Mucosa of rectum (tissue), 2 donors: Measurements from ENCODE around the gene DYNLL1.
"Not testable (repeated sequence)": the region's sequence is repeated elsewhere in the genome, so short reads cannot be mapped to it uniquely, and the experiment has no call there.

Source experiments
- H3K27ac ChIP-seq, 2 donors: one replicate each; pipeline ENCODE4 v1.7.0; 2013; ENCODE audit warnings: inconsistent platforms in 2 of 2, low read depth in 2 of 2, low read length in 2 of 2
- H3K27me3 ChIP-seq, 2 donors: one replicate each; pipeline ENCODE4 v1.7.0; 2013; ENCODE audit warnings: low read length in 2 of 2; ENCODE audit not compliant: control insufficient read depth in 2 of 2, insufficient read depth in 2 of 2
- H3K36me3 ChIP-seq, 2 donors: one replicate each; pipeline ENCODE4 v1.7.0; 2013; ENCODE audit warnings: low read length in 2 of 2; ENCODE audit not compliant: control insufficient read depth in 2 of 2, insufficient read depth in 2 of 2
- H3K4me1 ChIP-seq, 2 donors: one replicate each; pipeline ENCODE4 v1.7.0; 2013; ENCODE audit warnings: low read length in 2 of 2, mild to moderate bottlenecking in 1 of 2; ENCODE audit not compliant: control insufficient read depth in 2 of 2, insufficient read depth in 2 of 2
- H3K4me3 ChIP-seq, 2 donors: one replicate each; pipeline ENCODE4 v1.7.0; 2013; ENCODE audit warnings: low read length in 2 of 2
- H3K9ac ChIP-seq, 2 donors: one replicate each; pipeline ENCODE4 v1.7.0; 2013; ENCODE audit warnings: low read length in 2 of 2, low read depth in 1 of 2, mild to moderate bottlenecking in 1 of 2
- H3K9me3 ChIP-seq, 2 donors: one replicate each; pipeline ENCODE4 v1.7.0; 2013; ENCODE audit warnings: low read length in 2 of 2; ENCODE audit not compliant: control insufficient read depth in 2 of 2
- donor health status: healthy.
- donor health status: Normal muscosa, but diverticular disease.

Gene DYNLL1

DNA sequence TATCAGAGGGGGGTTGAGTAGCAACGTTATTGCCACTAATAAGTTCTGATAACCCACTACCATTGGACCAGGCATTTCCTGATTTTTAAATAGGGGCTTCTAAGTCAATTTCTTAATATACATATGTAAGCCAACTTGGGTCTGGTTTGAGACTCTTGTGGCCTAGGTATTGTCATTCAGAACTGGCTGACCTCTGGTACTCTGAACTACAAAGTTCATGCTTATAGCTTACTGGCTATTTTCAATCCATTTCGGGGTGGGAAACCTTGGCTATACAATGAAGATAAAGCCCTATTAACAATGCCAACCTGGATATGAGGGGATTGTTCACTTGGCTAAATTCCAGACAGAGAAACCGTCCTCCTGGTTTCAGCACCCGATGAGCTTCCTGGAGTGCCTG lies 8.7 kb downstream of the DYNLL1 start:
- Histone ChIP-seq H3K9ac (no peak overlapping the region), H3K9me3 (no peaks in the 10 kb centered on the region), H3K36me3 (peaks cover 16 to 27% of the 10 kb centered on the region in 2 donors), H3K27ac (no peak overlapping the region), H3K4me1 (peaks cover 3% of the 10 kb centered on the region in 2 donors), H3K4me3 (no peak overlapping the region), H3K27me3 (no peaks in the 10 kb centered on the region)

- Histone ChIP-seq H3K4me1 (peaks cover 3% of the 10 kb centered on the region in 2 donors), H3K4me3 (no peak overlapping the region), H3K9me3 (no peaks in the 10 kb centered on the region), H3K9ac (no peak overlapping the region), H3K36me3 (peaks cover 19 to 31% of the 10 kb centered on the region in 2 donors), H3K27ac (no peak overlapping the region), H3K27me3 (no peaks in the 10 kb centered on the region)
Observed at GRCh38 chr12:120508537-120508936, 12.6 kb downstream of the DYNLL1 start.

GRCh38 chr12:120514002-120514401 lies 18.1 kb downstream of the DYNLL1 start:
- peaks cover 0 to 3% of the 10 kb centered on the region in 2 donors for H3K4me1 ChIP-seq
- H3K27me3 ChIP-seq: no peaks in the 10 kb centered on the region
- H3K27ac ChIP-seq: no peak overlapping the region
- no peak overlapping the region for H3K9ac ChIP-seq
- peaks cover 19 to 38% of the 10 kb centered on the region in 2 donors for H3K36me3 ChIP-seq
- no peaks in the 10 kb centered on the region for H3K9me3 ChIP-seq
- no peak overlapping the region for H3K4me3 ChIP-seq

DNA sequence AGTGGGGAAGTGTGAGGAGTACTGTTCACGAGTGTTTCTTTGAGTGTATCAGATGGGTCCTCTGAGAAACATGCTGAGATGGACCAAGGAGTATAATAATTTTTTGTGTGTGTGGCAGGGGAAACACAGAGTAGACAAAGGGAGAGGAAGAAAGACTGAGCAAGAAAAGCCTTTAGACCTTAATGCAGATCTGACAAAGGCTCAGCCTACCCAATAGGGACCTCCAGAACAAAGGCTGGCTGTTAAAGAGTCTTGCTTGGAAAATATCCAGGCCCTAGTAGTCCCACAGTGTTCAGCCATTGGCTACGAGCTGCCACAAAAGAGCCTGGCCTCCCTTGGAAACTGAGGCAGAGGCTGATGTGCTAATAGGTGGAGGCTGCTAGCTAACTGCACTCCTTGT lies 19.6 kb downstream of the DYNLL1 start:
- Histone ChIP-seq H3K4me3 (no peak overlapping the region), H3K36me3 (peaks cover 18 to 28% of the 10 kb centered on the region in 2 donors), H3K27me3 (no peaks in the 10 kb centered on the region), H3K9me3 (no peaks in the 10 kb centered on the region), H3K27ac (no peak overlapping the region), H3K9ac (no peak overlapping the region), H3K4me1 (no peaks in the 10 kb centered on the region)

DNA sequence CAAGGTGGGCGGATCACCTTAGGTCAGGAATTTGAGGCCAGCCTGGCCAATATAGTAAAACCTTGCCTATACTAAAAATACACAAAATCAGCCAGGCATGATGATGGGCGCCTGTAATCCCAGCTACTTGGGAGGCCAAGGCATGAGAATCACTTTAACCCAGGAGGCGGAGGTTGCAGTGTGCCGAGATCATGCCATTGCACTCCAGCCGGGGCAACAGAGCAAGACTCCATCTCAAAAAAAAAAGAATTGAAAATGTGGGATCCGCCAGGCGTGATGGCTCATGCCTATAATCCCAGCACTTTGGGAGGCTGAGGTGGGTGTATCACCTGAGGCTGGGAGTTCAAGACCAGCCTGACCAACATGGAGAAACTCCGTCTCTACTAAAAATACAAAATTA lies 23.4 kb downstream of the DYNLL1 start:
- not testable (repeated sequence) for H3K27ac ChIP-seq, H3K9ac ChIP-seq, H3K9me3 ChIP-seq, H3K4me1 ChIP-seq, H3K4me3 ChIP-seq, H3K27me3 ChIP-seq
- peaks cover 13 to 22% of the 10 kb centered on the region in 2 donors for H3K36me3 ChIP-seq

DNA sequence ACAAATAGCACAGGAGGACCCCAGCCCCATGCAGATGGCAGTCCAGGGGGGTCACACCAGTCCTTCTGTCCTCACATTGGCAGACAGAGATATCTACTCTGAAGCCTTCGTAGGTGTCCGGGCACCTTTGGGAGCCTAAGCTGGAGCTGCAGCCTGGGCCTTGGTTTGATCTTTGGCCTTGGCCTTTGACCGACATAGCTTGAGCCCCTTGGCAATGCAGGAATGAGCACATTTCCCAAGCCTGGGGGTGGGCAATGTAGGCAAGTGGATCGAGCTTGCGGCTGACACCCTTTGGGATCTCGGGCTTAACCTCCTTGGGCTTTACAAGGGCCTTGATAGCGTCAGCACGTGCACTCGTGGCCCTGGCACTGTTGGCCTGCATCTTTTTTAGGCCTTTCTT lies 26.7 kb downstream of the DYNLL1 start:
- Histone ChIP-seq H3K9ac (no peak overlapping the region), H3K27me3 (no peaks in the 10 kb centered on the region), H3K27ac (no peak overlapping the region), H3K4me3 (no peak overlapping the region), H3K36me3 (no peaks in the 10 kb centered on the region), H3K9me3 (no peaks in the 10 kb centered on the region), H3K4me1 (no peaks in the 10 kb centered on the region)

DNA sequence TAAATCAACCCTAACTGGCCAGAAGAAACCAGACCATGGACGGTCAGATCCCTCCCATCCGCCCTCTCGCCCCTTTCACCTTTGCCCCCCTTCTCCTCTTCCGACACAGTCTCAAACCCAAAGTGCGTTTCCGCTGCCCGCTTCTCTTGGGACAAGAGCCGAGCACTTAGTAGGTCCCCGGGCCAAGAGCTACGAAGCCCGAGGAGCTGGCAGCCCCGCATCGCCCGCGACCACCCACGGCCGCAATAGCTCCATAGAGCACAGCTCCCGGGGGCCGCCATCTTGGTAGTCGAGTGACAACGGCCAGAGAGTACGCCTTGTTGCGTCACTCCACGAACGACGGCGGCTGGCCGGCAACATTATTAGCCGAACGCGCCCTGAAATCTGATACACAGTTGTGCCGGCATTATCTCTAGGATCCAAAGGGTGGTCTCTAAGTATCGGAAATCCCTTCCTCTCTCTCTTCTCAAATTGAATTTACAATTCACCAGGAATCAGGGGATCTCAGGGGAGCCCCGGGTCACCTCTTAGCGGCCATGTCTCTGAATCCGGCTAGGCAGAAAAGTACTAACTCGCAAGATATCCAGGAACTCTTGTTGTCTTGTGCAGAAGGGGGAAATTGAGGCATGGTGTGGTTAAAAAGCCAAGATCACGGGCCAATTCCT lies 33.1 kb downstream of the DYNLL1 start, which contains the start of gene COQ5:
Gene COQ5 (minus strand): TSS at position 298 of the 665 bp plus-strand sequence. CDS start 17 bp downstream, at position 281.
- peaks cover 6 to 7% of the 10 kb centered on the region in 2 donors for H3K4me1 ChIP-seq
- H3K36me3 ChIP-seq: no peaks in the 10 kb centered on the region
- peak within 1 kb of the TSS; percentile 88 to 96 for H3K4me3 ChIP-seq
- H3K27ac ChIP-seq: peak within 1 kb of the TSS; percentile 84 to 89
- peak within 1 kb of the TSS; percentile 96 for H3K9ac ChIP-seq
- no peaks in the 10 kb centered on the region for H3K27me3 ChIP-seq
- H3K9me3 ChIP-seq: no peaks in the 10 kb centered on the region

- Histone ChIP-seq H3K9ac (peak overlapping the region; percentile 96), H3K36me3 (no peaks in the 10 kb centered on the region), H3K4me1 (peaks cover 6 to 7% of the 10 kb centered on the region in 2 donors), H3K9me3 (no peaks in the 10 kb centered on the region), H3K4me3 (peak overlapping the region; percentile 88 to 96), H3K27ac (peak overlapping the region; percentile 84 to 89), H3K27me3 (no peaks in the 10 kb centered on the region)
Observed at GRCh38 chr12:120529641-120530417, 33.9 kb downstream of the DYNLL1 start.

GRCh38 chr12:120530418-120530761 lies 34.5 kb downstream of the DYNLL1 start:
- not testable (repeated sequence) for H3K27me3 ChIP-seq, H3K9me3 ChIP-seq, H3K36me3 ChIP-seq
- peak overlapping the region; percentile 84 to 89 for H3K27ac ChIP-seq
- H3K9ac ChIP-seq: peak overlapping the region in 1 of 2 donors; percentile 96
- H3K4me1 ChIP-seq: peaks cover 7 to 11% of the 10 kb centered on the region in 2 donors
- peak overlapping the region; percentile 88 to 96 for H3K4me3 ChIP-seq

- Histone ChIP-seq H3K4me3 (no peak overlapping the region), H3K4me1 (peaks cover 26 to 33% of the 10 kb centered on the region in 2 donors), H3K9ac (no peak overlapping the region), H3K36me3 (no peaks in the 10 kb centered on the region), H3K9me3 (no peaks in the 10 kb centered on the region), H3K27me3 (no peaks in the 10 kb centered on the region), H3K27ac (no peak overlapping the region)
Observed at GRCh38 chr12:120532701-120533238, 36.9 kb downstream of the DYNLL1 start.
